Adrenal gland (tissue), 12 donors: ENCODE data around the gene CCSER1. TPM values are rescaled to one million over a fixed set of nuclear protein-coding genes. Genes with fewer than 3 reads are reported as not detected.

Experiments used
- DNase-seq, 7 donors: peaks; one replicate each; pipeline ENCODE4 v3.0.0-alpha.2; 2019 to 2020
- H3K27ac ChIP-seq, 5 donors: fragments of 200-600 bp; sonication (generic) in 4 of 5; 1 replicate in 3 of 5; 2 replicates in 2 of 5; pipeline versions ENCODE4 v1.5.1 to v1.8.0; 2016 to 2020; ENCODE audit warnings: mild to moderate bottlenecking in 1 of 5
- H3K27me3 ChIP-seq: fragments of 200-600 bp; 2 replicates; pipeline ENCODE4 v1.8.0; 2021
- H3K36me3 ChIP-seq, 2 donors: fragments of 200-600 bp; replicated peaks in 1 of 2; 1 replicate in 1 of 2; 2 replicates in 1 of 2; pipeline versions ENCODE4 v1.5.1 to v1.8.0; 2018 to 2022
- H3K4me1 ChIP-seq, 2 donors: fragments of 200-600 bp; replicated peaks in 1 of 2; 1 replicate in 1 of 2; 2 replicates in 1 of 2; pipeline versions ENCODE4 v1.5.1 to v1.8.0; 2018 to 2021
- H3K4me3 ChIP-seq, 4 donors: fragments of 200-600 bp; sonication (generic) in 3 of 4; one replicate each; pipeline ENCODE4 v1.5.1; 2016 to 2018
- H3K9me3 ChIP-seq, 3 donors: fragments of 200-600 bp; sonication (generic) in 1 of 3; replicated peaks in 1 of 3; 1 replicate in 2 of 3; 2 replicates in 1 of 3; pipeline versions ENCODE4 v1.5.1 to v1.8.0; 2016 to 2021
- POLR2A ChIP-seq, 2 donors: fragments of 450-650 bp; IDR thresholded peaks; one replicate each; pipeline ENCODE4 v1.6.1; 2017; ENCODE audit warnings: antibody characterized with exemption in 2 of 2, mild to moderate bottlenecking in 2 of 2, moderate library complexity in 1 of 2
- WGBS, 4 donors: extraction: QIAGEN DNeasy Blood & Tissue Kit in 2 of 4; methylation state at CpG; one replicate each; pipeline versions ENCODE4 v1.1.5 to v1.1.7; 2013 to 2017; 5-methylcytosine and 5-hydroxymethylcytosine counted together
- intact Hi-C, 2 donors: fragments of 100-400 bp; cut with DNase I; formaldehyde crosslinking; loops; one replicate each; pipeline versions ENCODE4 v1.14.1 to v1.15.0; 2022 to 2023
- polyA plus RNA-seq, 3 donors: library from polyadenylated mRNA; stranded (reverse); fragments of 200-250 nt in 2 of 3; fragments of 350-450 nt in 1 of 3; fragmentation: Illumina TruSeq in 1 of 3; extraction: RNeasy Lipid Tissue Mini Kit (QIAGEN cat#74804) in 1 of 3; gene quantifications; one replicate each; pipeline ENCODE4 v1.2.3, GENCODE V29; 2013 to 2014
- total RNA-seq, 9 donors: library from RNA; depleted of rRNA in 4 of 9; stranded (reverse); fragments of >200 nt in 4 of 9; fragments of 120-200 nt in 1 of 9; fragmentation: NEBNext Ultra II Directional in 1 of 9; extraction: Animal tissue kit (Norgen Biotek cat#: 25700) in 1 of 9; gene quantifications; one replicate each; pipeline versions ENCODE4 v1.1.0 to v1.2.4, GENCODE V29; 2013 to 2023
- TF ChIP-seq, protein P1 (sequence below), 6 experiments: fragments of 450-650 bp in 4 of 6; fragments of 200-600 bp in 2 of 6; sonication (generic) in 1 of 6; IDR thresholded peaks; 1 replicate in 5 of 6; 2 replicates in 1 of 6; pipeline versions ENCODE4 v1.5.1 to v1.8.0; 2016 to 2021; ENCODE audit warnings: antibody characterized with exemption in 6 of 6, mild to moderate bottlenecking in 2 of 6, moderate library complexity in 1 of 6
- donor health status: healthy with polysubstance abuse.
- donor health status: Bipolar disorder and iron deficiency.
- donor health status: DM: yes; HTN: yes; CAD: no.
- donor health status: DM: no; HTN: no; CAD: no.
- donor health status: DM: no; HTN: no; CAD: no.
- donor health status: DM: yes; HTN: yes; CAD: no.

Gene CCSER1
- total and polyA plus RNA-seq, 12 donors: 0.14 to 11.7 (median 2.3) TPM; not detected in 1

DNA sequence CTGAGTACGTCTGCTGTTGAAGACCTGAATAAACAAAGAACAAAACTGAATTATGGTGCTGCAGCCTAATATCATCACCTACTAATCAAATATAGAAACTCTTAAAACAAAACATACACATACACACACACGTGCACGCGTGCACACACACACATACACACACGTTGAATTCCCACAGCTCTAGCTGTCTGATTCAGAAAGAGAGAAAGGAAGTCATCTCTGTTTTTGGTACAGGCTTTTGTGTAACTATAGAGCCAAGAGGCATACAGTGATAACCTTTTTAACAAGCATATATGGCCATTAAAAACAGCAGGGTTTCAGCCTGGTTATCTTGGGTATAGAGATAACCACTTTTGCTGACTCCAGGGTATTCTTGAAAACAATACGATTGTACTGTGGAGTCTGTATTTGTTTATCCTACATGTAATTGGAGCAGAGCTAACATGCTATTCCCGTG is 823.2 kb downstream of the CCSER1 start:
- no peaks in the 10 kb centered on the region for H3K27me3 ChIP-seq
- whole genome bisulfite sequencing, 4 donors: 32 to 43% (median 37%) methylated on average over 7 of the region's 7 CpGs
- no peak for DNase-seq
- H3K4me3 ChIP-seq: no peak overlapping the region
- TF ChIP-seq, protein P1, sequence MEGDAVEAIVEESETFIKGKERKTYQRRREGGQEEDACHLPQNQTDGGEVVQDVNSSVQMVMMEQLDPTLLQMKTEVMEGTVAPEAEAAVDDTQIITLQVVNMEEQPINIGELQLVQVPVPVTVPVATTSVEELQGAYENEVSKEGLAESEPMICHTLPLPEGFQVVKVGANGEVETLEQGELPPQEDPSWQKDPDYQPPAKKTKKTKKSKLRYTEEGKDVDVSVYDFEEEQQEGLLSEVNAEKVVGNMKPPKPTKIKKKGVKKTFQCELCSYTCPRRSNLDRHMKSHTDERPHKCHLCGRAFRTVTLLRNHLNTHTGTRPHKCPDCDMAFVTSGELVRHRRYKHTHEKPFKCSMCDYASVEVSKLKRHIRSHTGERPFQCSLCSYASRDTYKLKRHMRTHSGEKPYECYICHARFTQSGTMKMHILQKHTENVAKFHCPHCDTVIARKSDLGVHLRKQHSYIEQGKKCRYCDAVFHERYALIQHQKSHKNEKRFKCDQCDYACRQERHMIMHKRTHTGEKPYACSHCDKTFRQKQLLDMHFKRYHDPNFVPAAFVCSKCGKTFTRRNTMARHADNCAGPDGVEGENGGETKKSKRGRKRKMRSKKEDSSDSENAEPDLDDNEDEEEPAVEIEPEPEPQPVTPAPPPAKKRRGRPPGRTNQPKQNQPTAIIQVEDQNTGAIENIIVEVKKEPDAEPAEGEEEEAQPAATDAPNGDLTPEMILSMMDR (IDR thresholded peaks at IDR 0.05): no peak
- no peak for TF ChIP-seq POLR2A (IDR thresholded peaks at IDR 0.05)
- no peaks in the 10 kb centered on the region for H3K36me3 ChIP-seq
- H3K4me1 ChIP-seq: no peaks in the 10 kb centered on the region
- intact Hi-C loops: no loop called here
- H3K27ac ChIP-seq: no peak overlapping the region
- H3K9me3 ChIP-seq: no peaks in the 10 kb centered on the region

DNA sequence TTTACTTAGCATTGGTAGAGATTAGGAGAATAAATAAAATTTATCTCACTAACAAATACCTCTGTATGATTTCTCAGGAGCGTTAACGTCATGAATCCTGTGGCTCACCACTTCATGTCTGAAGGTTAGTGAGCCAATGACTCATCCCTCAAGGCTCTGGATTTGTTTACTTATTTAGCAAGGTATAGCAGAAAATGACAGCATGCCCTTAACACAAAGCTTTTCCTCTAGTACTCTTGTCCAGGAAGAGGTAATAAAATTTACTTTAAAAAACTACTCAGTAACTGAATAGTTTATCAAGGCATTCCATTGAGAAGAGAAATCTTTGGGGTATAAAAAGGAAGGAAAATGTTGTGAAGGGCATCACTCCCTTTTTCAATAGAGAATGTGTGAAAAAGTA is 823.8 kb downstream of the CCSER1 start:
- Histone ChIP-seq H3K36me3 (no peaks in the 10 kb centered on the region), H3K4me1 (no peaks in the 10 kb centered on the region), H3K4me3 (no peak overlapping the region), H3K27me3 (no peaks in the 10 kb centered on the region), H3K27ac (no peak overlapping the region), H3K9me3 (no peaks in the 10 kb centered on the region)
- DNase-seq: peak in 2 of 7 donors; percentile 13 to 15
- WGBS, 4 donors: 33 to 35% (median 33%) methylated on average over 2 of the region's 2 CpGs
- intact Hi-C loops: no loop called here
- TF ChIP-seq, protein P1 (IDR thresholded peaks at IDR 0.05): no peak
- TF ChIP-seq POLR2A (IDR thresholded peaks at IDR 0.05): no peak

DNA sequence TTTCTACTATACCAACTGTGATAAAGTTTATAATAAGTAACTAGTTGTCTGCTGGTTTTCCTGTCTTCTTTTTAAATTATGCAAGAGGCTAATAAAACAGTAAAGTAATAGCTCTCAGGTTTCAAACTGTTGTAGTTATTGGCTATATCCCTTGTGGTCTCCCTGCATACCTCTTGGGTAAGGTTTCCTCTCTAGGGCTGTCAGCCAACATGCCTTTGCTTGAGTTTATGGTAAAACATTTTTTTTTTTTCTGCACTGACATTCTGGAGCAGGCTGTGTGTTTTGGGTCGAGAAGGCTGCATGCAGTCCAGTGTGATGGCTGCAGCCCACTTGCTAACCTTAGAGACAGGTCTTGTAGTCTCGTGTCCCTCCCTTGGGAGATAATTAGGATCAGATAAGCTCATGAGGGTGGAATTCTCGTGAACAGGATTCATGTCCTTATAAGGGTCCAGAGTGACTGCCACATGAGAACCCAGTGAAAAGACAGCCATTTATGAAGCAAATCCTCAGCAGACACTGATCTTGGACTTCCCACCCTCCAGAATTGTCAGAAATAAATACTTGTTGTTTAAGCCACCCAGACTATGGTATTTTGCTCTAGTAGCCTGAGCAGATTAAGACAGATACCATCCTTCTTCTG is 831.2 kb downstream of the CCSER1 start:
- no peak for DNase-seq
- H3K27me3 ChIP-seq: no peaks in the 10 kb centered on the region
- no peaks in the 10 kb centered on the region for H3K9me3 ChIP-seq
- no peaks in the 10 kb centered on the region for H3K4me1 ChIP-seq
- H3K27ac ChIP-seq: no peak overlapping the region
- no peaks in the 10 kb centered on the region for H3K36me3 ChIP-seq
- no peak for TF ChIP-seq POLR2A (IDR thresholded peaks at IDR 0.05)
- TF ChIP-seq, protein P1 (IDR thresholded peaks at IDR 0.05): no peak
- 50 to 72% (median 62%) methylated on average over 3 of the region's 3 CpGs for WGBS, 4 donors
- H3K4me3 ChIP-seq: no peak overlapping the region
- intact Hi-C loops: no loop called here

DNA sequence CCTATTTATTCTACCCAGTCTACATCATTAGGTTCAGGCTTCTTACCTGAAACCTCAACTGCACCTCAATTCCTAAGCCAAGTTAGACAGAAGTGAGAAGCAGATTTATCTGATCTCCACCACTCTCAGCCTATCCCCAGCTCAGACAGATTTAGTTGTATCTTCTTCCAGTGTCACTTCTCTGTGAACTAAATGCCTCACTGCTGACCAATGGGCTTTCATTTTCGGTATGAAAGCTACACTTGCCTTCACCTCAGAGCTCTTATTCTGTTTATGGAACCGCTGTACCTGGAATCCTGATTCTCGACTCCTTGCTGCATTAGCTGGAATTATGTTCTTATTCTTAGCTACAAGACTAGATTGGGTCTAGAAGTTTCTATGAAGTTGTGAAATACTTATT is 833.2 kb downstream of the CCSER1 start:
- 83 to 95% (median 88%) methylated on average over 3 of the region's 3 CpGs for WGBS, 4 donors
- Histone ChIP-seq H3K4me1 (no peaks in the 10 kb centered on the region), H3K36me3 (no peaks in the 10 kb centered on the region), H3K27ac (no peak overlapping the region), H3K9me3 (no peaks in the 10 kb centered on the region), H3K27me3 (no peaks in the 10 kb centered on the region), H3K4me3 (no peak overlapping the region)
- DNase-seq: no peak
- TF ChIP-seq, protein P1 (IDR thresholded peaks at IDR 0.05): no peak
- no peak for TF ChIP-seq POLR2A (IDR thresholded peaks at IDR 0.05)
- intact Hi-C loops: no loop called here
